DOHH2 (cell line): ENCODE measurements around the gene TEX9.

Experiments used
- CTCF ChIP-seq: fragments of 200-600 bp; sonication (generic); IDR thresholded peaks from one replicate; pipeline ENCODE4 v1.5.1; 2014; ENCODE audit warnings: antibody characterized with exemption, mild to moderate bottlenecking, low read depth, low read length; ENCODE audit not compliant: poor library complexity, severe bottlenecking
- EZH2phosphoT487 ChIP-seq: fragments of 200-600 bp; sonication (generic); IDR thresholded peaks from 2 replicates; pipeline ENCODE4 v1.6.1; 2017; ENCODE audit warnings: borderline replicate concordance, mild to moderate bottlenecking, antibody characterized with exemption, low read length, moderate library complexity, mixed read lengths

- TF ChIP-seq CTCF, result no peak
- no peak for TF ChIP-seq EZH2phosphoT487
Observed at GRCh38 chr15:56475351-56475750, 110.1 kb downstream of the TEX9 start.
